Measurements from ENCODE around the gene CNPY1.

DNA sequence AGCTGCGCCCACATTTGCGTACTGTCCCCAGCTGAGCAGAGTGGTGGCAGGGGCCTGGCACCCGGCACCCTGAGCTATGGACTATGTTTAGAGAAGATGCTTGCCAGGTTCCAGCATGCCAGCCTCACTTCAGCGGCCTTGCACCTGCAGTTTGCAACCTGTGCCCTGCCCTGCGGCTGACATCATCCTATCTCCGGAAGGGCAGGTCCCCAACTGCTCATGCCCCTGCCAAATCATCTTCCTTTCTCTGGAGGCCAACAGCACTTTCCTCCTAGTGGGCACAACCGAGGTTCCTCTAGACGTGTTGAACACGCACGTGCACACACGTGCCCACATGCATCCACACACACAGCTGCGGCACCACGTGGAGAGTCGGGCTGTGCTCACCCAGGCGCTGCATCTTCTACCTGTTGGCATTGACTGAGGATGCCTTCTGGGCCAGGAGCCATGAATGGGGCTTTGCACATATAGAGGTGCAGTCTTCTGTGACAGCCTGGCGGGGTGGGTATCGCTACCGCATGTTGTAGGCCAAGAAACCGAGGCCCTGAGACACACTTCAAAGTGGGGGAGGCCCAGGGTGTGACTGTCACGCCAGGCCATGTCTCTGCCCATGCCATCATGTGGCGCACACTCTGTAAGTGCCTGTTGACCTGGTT is 24.5 kb downstream of the CNPY1 start:
- TF ChIP-seq, protein P1, sequence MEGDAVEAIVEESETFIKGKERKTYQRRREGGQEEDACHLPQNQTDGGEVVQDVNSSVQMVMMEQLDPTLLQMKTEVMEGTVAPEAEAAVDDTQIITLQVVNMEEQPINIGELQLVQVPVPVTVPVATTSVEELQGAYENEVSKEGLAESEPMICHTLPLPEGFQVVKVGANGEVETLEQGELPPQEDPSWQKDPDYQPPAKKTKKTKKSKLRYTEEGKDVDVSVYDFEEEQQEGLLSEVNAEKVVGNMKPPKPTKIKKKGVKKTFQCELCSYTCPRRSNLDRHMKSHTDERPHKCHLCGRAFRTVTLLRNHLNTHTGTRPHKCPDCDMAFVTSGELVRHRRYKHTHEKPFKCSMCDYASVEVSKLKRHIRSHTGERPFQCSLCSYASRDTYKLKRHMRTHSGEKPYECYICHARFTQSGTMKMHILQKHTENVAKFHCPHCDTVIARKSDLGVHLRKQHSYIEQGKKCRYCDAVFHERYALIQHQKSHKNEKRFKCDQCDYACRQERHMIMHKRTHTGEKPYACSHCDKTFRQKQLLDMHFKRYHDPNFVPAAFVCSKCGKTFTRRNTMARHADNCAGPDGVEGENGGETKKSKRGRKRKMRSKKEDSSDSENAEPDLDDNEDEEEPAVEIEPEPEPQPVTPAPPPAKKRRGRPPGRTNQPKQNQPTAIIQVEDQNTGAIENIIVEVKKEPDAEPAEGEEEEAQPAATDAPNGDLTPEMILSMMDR (conservative IDR thresholded peaks at IDR 0.05 in 1 of 2, IDR thresholded peaks at IDR 0.05 in 1 of 2; ENCODE audit: extremely low read depth in 1 of 2, insufficient read depth in 1 of 2, low read depth in 1 of 2, low read length in 2 of 2): no peak
- TF ChIP-seq EZH2 (IDR thresholded peaks at IDR 0.05; ENCODE audit: borderline replicate concordance, low read length): no peak
